Measurements from ENCODE around the gene MYO3B.

DNA sequence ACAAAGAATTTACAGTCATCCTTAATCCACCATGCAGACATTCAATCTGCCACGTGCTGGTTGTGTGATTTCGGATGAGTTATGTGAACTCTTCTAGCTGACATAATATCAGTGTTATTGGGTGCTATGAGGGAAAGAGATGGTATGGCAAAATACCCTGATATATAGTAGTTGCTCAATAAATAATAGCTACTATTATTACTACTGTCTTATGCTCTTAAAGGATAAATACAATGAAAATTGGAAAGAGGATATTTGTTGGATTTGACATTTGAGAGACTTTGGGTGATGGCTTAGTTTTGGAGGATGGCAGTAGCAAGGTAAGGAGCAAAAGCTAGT lies 86.5 kb downstream of the MYO3B start:
- TF ChIP-seq EP300 (IDR thresholded peaks at IDR 0.05): no peak
- TF ChIP-seq, protein P1, sequence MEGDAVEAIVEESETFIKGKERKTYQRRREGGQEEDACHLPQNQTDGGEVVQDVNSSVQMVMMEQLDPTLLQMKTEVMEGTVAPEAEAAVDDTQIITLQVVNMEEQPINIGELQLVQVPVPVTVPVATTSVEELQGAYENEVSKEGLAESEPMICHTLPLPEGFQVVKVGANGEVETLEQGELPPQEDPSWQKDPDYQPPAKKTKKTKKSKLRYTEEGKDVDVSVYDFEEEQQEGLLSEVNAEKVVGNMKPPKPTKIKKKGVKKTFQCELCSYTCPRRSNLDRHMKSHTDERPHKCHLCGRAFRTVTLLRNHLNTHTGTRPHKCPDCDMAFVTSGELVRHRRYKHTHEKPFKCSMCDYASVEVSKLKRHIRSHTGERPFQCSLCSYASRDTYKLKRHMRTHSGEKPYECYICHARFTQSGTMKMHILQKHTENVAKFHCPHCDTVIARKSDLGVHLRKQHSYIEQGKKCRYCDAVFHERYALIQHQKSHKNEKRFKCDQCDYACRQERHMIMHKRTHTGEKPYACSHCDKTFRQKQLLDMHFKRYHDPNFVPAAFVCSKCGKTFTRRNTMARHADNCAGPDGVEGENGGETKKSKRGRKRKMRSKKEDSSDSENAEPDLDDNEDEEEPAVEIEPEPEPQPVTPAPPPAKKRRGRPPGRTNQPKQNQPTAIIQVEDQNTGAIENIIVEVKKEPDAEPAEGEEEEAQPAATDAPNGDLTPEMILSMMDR (IDR thresholded peaks at IDR 0.05): no peak
- TF ChIP-seq JUNB (IDR thresholded peaks at IDR 0.05): no peak
